ENCODE measurements around the gene CNIH3.

CNIH3 gene

DNA sequence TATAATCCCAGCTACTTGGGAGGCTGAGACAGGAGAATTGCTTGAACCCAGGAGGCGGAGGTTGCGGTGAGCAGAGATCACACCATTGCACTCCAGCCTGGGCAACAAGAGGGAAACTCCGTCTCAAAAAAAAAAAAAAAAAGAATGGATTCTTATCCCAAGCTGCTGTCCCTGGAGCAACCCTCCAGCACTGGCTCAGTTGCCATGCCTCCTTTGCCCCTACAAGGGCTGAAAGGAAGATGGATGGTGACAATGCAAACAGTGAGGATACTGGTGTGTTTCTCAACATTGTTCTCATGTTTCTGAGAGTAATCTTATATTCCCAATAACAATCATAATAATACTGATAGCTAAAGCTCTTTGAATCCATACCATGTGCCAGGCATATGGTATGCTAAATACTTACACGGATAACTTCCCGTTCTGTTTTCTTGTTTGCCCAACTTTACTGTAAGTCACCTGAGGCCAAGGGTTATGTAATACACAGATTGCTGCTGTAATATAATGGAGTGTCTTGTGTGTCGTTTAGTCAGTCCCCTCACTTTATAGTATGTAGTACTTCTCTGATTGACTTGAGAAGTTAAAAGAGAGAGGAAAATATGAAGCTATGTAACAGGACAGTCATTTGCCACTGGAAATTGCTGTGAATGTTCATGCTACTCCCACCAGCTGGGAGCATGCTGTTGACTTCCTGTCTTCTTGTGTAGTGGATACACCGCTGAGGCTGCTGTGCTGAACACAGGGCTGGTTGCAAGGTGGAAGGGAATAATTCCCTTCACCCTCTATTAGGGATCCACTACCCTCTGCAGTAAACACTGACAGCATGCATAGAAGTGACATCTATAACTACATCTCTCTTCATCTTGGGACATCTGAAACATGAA lies 153.6 kb downstream of the CNIH3 start:
- no peak overlapping the region for H3K9ac ChIP-seq (ENCODE audit: insufficient read length)
- H3K36me3 ChIP-seq (ENCODE audit: insufficient read depth, low read length) = no peaks in the 10 kb centered on the region
- no peak overlapping the region for H3K27ac ChIP-seq
- TF ChIP-seq POLR2AphosphoS5 (IDR thresholded peaks at IDR 0.05; ENCODE audit: borderline replicate concordance, low read depth, low read length) (no peak), FOXP2 (optimal IDR thresholded peaks at IDR 0.05; ENCODE audit: control extremely low read depth, extremely low read length, insufficient read depth) (no peak), EZH2 (IDR thresholded peaks at IDR 0.05) (no peak)
- no peaks in the 10 kb centered on the region for H3K9me3 ChIP-seq (ENCODE audit: low read depth, low read length)
- H3K4me3 ChIP-seq = no peak overlapping the region
- DNase-seq (ENCODE audit: low read depth, low spot score) = no peak

DNA sequence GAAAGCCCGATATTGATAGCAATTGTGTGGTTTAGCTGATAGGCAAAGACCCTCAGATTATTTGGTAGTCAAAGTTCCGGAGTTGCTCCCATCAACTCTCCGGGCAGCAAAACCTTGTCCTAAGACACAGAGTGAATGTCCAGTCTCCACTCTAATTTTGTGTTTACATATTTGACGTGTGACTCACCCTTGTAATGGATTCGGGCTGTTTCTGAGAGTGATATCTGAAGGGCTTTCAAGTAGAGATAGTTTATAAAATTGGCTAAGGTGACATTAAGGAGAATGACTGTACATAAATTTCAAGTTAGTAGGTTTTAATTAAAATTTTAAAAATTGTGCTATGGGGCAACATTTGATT lies 154.2 kb downstream of the CNIH3 start:
- no peak for DNase-seq (ENCODE audit: low read depth, low spot score)
- Histone ChIP-seq H3K9ac (ENCODE audit: insufficient read length) (no peak overlapping the region), H3K36me3 (ENCODE audit: insufficient read depth, low read length) (no peaks in the 10 kb centered on the region), H3K4me3 (no peak overlapping the region), H3K9me3 (ENCODE audit: low read depth, low read length) (no peaks in the 10 kb centered on the region), H3K27ac (no peak overlapping the region)
- TF ChIP-seq EZH2 (IDR thresholded peaks at IDR 0.05) = no peak
- TF ChIP-seq POLR2AphosphoS5 (IDR thresholded peaks at IDR 0.05; ENCODE audit: borderline replicate concordance, low read depth, low read length) = no peak
- TF ChIP-seq FOXP2 (optimal IDR thresholded peaks at IDR 0.05; ENCODE audit: control extremely low read depth, extremely low read length, insufficient read depth) = no peak

DNA sequence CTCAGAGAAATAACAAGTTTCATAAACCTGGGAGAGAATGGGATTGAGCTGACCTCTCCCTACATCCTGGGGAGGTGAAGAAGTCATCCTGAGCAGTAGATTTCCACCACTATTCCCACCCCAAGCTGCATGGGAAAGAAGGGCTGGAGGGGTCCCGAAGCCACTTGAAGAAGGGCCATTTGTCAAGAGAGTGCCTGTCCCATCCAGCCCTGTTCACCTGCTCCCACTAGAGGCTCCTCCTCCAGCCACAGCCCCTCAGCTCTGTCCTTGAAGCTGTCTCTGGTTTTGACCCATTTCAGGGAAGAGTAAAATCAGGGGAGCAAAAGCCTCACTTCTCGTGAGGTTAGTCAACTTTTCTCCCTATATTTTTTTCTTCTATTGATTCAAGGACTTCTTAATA lies 157.5 kb downstream of the CNIH3 start:
- Histone ChIP-seq H3K9ac (ENCODE audit: insufficient read length) (no peak overlapping the region), H3K4me3 (no peak overlapping the region), H3K9me3 (ENCODE audit: low read depth, low read length) (no peaks in the 10 kb centered on the region), H3K36me3 (ENCODE audit: insufficient read depth, low read length) (no peaks in the 10 kb centered on the region), H3K27ac (no peak overlapping the region)
- no peak for TF ChIP-seq POLR2AphosphoS5 (IDR thresholded peaks at IDR 0.05; ENCODE audit: borderline replicate concordance, low read depth, low read length)
- no peak for TF ChIP-seq FOXP2 (optimal IDR thresholded peaks at IDR 0.05; ENCODE audit: control extremely low read depth, extremely low read length, insufficient read depth)
- no peak for TF ChIP-seq EZH2 (IDR thresholded peaks at IDR 0.05)
- DNase-seq (ENCODE audit: low read depth, low spot score) = no peak

DNA sequence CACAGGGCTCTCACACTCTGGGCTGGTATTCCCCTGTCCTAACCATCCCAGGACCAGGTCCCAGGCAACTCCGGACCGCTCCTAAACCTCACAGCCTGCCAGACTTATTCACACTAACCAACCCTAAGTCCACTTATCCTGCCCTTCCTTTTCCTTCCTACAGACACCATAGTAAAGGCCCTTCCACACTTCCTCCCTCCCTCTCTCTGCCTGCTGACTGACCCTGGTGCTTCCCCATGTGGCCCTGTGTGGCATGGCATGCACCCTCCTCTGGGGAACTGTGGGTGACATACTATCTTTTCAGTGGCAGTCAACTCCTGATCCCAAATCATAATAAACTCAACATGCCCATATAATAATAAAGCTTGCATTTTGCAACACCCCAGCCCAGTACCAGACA lies 158.3 kb downstream of the CNIH3 start:
- no peak overlapping the region for H3K9ac ChIP-seq (ENCODE audit: insufficient read length)
- DNase-seq (ENCODE audit: low read depth, low spot score) = no peak
- no peaks in the 10 kb centered on the region for H3K36me3 ChIP-seq (ENCODE audit: insufficient read depth, low read length)
- no peak for TF ChIP-seq EZH2 (IDR thresholded peaks at IDR 0.05)
- TF ChIP-seq FOXP2 (optimal IDR thresholded peaks at IDR 0.05; ENCODE audit: control extremely low read depth, extremely low read length, insufficient read depth) = no peak
- TF ChIP-seq POLR2AphosphoS5 (IDR thresholded peaks at IDR 0.05; ENCODE audit: borderline replicate concordance, low read depth, low read length) = no peak
- no peaks in the 10 kb centered on the region for H3K9me3 ChIP-seq (ENCODE audit: low read depth, low read length)
- H3K4me3 ChIP-seq = no peak overlapping the region
- H3K27ac ChIP-seq = no peak overlapping the region

DNA sequence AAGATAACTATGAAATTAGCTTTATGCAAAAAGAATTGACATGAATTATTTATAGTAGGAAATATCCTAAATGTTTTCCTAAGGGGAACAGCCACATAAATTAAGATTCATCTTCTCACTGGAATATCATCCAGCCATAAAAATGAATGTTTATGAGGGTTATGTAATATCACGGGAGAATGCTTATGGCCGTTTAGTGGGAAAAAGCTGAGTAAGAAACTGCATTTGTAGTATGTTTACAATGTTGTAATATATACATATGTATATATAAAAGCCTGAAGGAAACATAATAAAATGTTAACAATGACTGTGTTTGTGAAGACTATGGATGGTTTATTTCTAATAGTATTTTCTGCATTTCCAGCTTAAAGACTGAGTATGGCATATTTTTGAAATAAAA lies 161.1 kb downstream of the CNIH3 start:
- H3K36me3 ChIP-seq (ENCODE audit: insufficient read depth, low read length) = no peaks in the 10 kb centered on the region
- peak; percentile 22 for DNase-seq (ENCODE audit: low read depth, low spot score)
- no peak overlapping the region for H3K4me3 ChIP-seq
- TF ChIP-seq POLR2AphosphoS5 (IDR thresholded peaks at IDR 0.05; ENCODE audit: borderline replicate concordance, low read depth, low read length) (no peak), EZH2 (IDR thresholded peaks at IDR 0.05) (no peak)
- no peak overlapping the region for H3K9ac ChIP-seq (ENCODE audit: insufficient read length)
- no peaks in the 10 kb centered on the region for H3K9me3 ChIP-seq (ENCODE audit: low read depth, low read length)
- no peak overlapping the region for H3K27ac ChIP-seq

DNA sequence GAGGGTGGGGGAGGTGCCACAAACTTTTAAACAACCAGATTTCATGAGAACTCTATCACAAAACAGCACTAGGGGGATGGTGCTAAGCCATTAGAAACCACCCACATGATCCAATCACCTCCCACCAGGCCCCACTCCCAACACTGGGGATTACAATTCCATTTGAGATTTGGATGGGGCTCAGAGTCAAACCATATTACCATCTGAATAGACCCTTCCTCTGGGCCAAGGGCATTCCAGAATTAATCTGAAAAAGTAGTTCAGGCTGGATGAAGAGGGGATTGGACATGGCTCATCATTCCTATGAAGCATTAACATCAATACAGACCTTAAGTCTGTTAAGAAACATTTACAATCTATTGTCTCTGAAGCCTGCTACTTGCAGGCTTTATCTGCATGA lies 163.4 kb downstream of the CNIH3 start:
- Histone ChIP-seq H3K27ac (no peak overlapping the region), H3K9me3 (ENCODE audit: low read depth, low read length) (no peaks in the 10 kb centered on the region), H3K36me3 (ENCODE audit: insufficient read depth, low read length) (no peaks in the 10 kb centered on the region), H3K9ac (ENCODE audit: insufficient read length) (no peak overlapping the region), H3K4me3 (no peak overlapping the region)
- TF ChIP-seq FOXP2 (optimal IDR thresholded peaks at IDR 0.05; ENCODE audit: control extremely low read depth, extremely low read length, insufficient read depth) (no peak), POLR2AphosphoS5 (IDR thresholded peaks at IDR 0.05; ENCODE audit: borderline replicate concordance, low read depth, low read length) (no peak)
- no peak for DNase-seq (ENCODE audit: low read depth, low spot score)

DNA sequence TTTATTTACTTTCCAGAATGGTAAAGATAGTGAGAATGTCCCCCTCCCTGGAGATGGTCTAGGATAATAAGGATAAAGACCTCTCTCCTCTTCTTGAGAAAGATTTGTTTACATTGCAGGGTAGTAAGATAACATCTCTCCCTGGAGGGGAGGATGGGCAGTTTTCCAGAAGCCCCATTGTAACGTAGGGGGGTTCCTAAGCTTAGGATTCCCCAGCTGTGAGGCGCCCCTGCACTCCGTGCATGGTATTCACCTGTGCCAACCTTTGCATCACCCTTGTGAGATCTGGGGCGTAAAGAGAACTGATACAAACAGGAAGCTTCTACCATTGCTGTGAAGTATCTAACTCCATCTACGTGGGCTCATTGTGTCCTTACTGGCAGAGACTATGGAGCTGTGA lies 164.6 kb downstream of the CNIH3 start:
- Histone ChIP-seq H3K9ac (ENCODE audit: insufficient read length) (no peak overlapping the region), H3K9me3 (ENCODE audit: low read depth, low read length) (no peaks in the 10 kb centered on the region), H3K27ac (no peak overlapping the region), H3K4me3 (no peak overlapping the region), H3K36me3 (ENCODE audit: insufficient read depth, low read length) (no peaks in the 10 kb centered on the region)
- TF ChIP-seq FOXP2 (optimal IDR thresholded peaks at IDR 0.05; ENCODE audit: control extremely low read depth, extremely low read length, insufficient read depth) = no peak
- DNase-seq (ENCODE audit: low read depth, low spot score) = no peak

DNA sequence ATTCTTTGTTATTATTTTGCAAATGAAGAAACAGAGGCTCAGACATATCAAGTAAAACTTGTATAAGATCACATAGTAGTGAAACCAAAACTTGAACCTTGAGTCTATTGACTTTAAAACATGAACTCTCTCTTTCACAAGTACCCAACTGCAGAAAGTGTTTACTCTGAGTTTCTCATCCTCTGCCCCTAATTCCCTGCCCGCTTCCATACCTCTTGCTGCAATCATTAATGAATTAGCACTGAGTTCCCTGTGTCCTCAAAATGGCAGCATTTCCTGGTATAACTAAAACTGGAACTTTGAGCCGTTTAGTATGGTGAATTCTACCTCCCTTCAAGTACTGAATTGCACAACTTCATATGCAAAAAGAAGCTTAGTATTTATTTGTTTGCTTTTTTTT lies 165.7 kb downstream of the CNIH3 start:
- Histone ChIP-seq H3K4me3 (no peak overlapping the region), H3K9ac (ENCODE audit: insufficient read length) (no peak overlapping the region), H3K36me3 (ENCODE audit: insufficient read depth, low read length) (no peaks in the 10 kb centered on the region), H3K9me3 (ENCODE audit: low read depth, low read length) (no peaks in the 10 kb centered on the region), H3K27ac (no peak overlapping the region)
- no peak for DNase-seq (ENCODE audit: low read depth, low spot score)
- no peak for TF ChIP-seq POLR2AphosphoS5 (IDR thresholded peaks at IDR 0.05; ENCODE audit: borderline replicate concordance, low read depth, low read length)
- TF ChIP-seq FOXP2 (optimal IDR thresholded peaks at IDR 0.05; ENCODE audit: control extremely low read depth, extremely low read length, insufficient read depth) = no peak
- no peak for TF ChIP-seq EZH2 (IDR thresholded peaks at IDR 0.05)

All from SK-N-MC (cell line).